ENCODE data around the gene CCK.

CCK gene

GRCh38 chr3:42267878-42268277 is 1.9 kb upstream of the CCK start:
- no peak for DNase-seq (ENCODE audit: low spot score)

- DNase-seq (ENCODE audit: low spot score) = no peak
Measured at GRCh38 chr3:42265059-42265991, 660 bp downstream of the CCK start.

- DNase-seq (ENCODE audit: low spot score) = no peak
Measured at GRCh38 chr3:42264399-42265058, 1.5 kb downstream of the CCK start.

GRCh38 chr3:42263354-42264346 is 2.3 kb downstream of the CCK start:
- DNase-seq (ENCODE audit: low spot score) = no peak

GRCh38 chr3:42262525-42262924 is 3.5 kb downstream of the CCK start:
- no peak for DNase-seq (ENCODE audit: low spot score)

- DNase-seq (ENCODE audit: low spot score) = no peak
Measured at GRCh38 chr3:42257007-42257406, 9.0 kb downstream of the CCK start.

- no peak for DNase-seq (ENCODE audit: low spot score)
Measured at GRCh38 chr3:42256135-42256819, 9.7 kb downstream of the CCK start.

- no peak for DNase-seq (ENCODE audit: low spot score)
Measured at GRCh38 chr3:42254566-42254965, 11.4 kb downstream of the CCK start.

- no peak for DNase-seq (ENCODE audit: low spot score)
Measured at GRCh38 chr3:42250761-42251160, 15.2 kb downstream of the CCK start.

GRCh38 chr3:42247576-42248027 is 18.4 kb downstream of the CCK start:
- peak; percentile 69 for DNase-seq (ENCODE audit: low spot score)

- DNase-seq (ENCODE audit: low spot score) = no peak
Measured at GRCh38 chr3:42246091-42246490, 19.9 kb downstream of the CCK start.

GRCh38 chr3:42236611-42237010 is 29.4 kb downstream of the CCK start:
- DNase-seq (ENCODE audit: low spot score) = no peak

GRCh38 chr3:42235532-42235931 is 30.5 kb downstream of the CCK start:
- DNase-seq (ENCODE audit: low spot score) = no peak

- no peak for DNase-seq (ENCODE audit: low spot score)
Measured at GRCh38 chr3:42230860-42231259, 35.1 kb downstream of the CCK start.

GRCh38 chr3:42229942-42230688 is 35.9 kb downstream of the CCK start:
- peak; percentile 53 for DNase-seq (ENCODE audit: low spot score)

- no peak for DNase-seq (ENCODE audit: low spot score)
Measured at GRCh38 chr3:42229266-42229941, 36.6 kb downstream of the CCK start.

GRCh38 chr3:42228796-42229195 is 37.2 kb downstream of the CCK start:
- peak; percentile 25 for DNase-seq (ENCODE audit: low spot score)

GRCh38 chr3:42226470-42227425 is 39.2 kb downstream of the CCK start:
- no peak for DNase-seq (ENCODE audit: low spot score)
